IPS-20b (cell line): ENCODE measurements around the gene GPRC5B.

ENCODE experiments used
- H3K27ac ChIP-seq: one replicate; pipeline ENCODE4 v1.5.1; 2013; ENCODE audit warnings: low read length
- H3K27me3 ChIP-seq: 2 replicates; pipeline ENCODE4 v1.6.1; 2013; ENCODE audit warnings: mild to moderate bottlenecking, low read length, inconsistent platforms; ENCODE audit not compliant: insufficient read depth
- H3K36me3 ChIP-seq: 2 replicates; pipeline ENCODE4 v1.6.1; 2013; ENCODE audit warnings: low read depth, mild to moderate bottlenecking, inconsistent platforms, low read length, moderate library complexity; ENCODE audit not compliant: insufficient read depth
- H3K4me1 ChIP-seq: 2 replicates; pipeline ENCODE4 v1.6.1; 2013; ENCODE audit warnings: mild to moderate bottlenecking, control low read depth, inconsistent platforms, low read length, moderate library complexity; ENCODE audit not compliant: insufficient read depth
- H3K4me3 ChIP-seq: 2 replicates; pipeline ENCODE4 v1.5.1; 2013; ENCODE audit warnings: mild to moderate bottlenecking, low read length, inconsistent platforms
- H3K9ac ChIP-seq: 2 replicates; pipeline ENCODE4 v1.6.1; 2013; ENCODE audit warnings: low read depth, mild to moderate bottlenecking, inconsistent platforms, low read length, moderate library complexity
- H3K9me3 ChIP-seq: 2 replicates; pipeline ENCODE4 v1.6.1; 2013; ENCODE audit warnings: mild to moderate bottlenecking, low read depth, low read length, inconsistent platforms; ENCODE audit not compliant: insufficient read depth

Gene GPRC5B

GRCh38 chr16:19861811-19862327 lies 22.8 kb downstream of the GPRC5B start:
- Histone ChIP-seq H3K27me3 (no peaks in the 10 kb centered on the region), H3K27ac (peak overlapping the region; percentile 70), H3K9me3 (no peaks in the 10 kb centered on the region), H3K4me3 (peak overlapping the region; percentile 65), H3K4me1 (peaks cover 48% of the 10 kb centered on the region), H3K36me3 (peaks cover 68% of the 10 kb centered on the region), H3K9ac (peak overlapping the region; percentile 81; the same call in 1 of the 2 replicates)

- Histone ChIP-seq H3K36me3 (peaks cover 69% of the 10 kb centered on the region), H3K27ac (peak overlapping the region; percentile 70), H3K9ac (peak overlapping the region; percentile 81; the same call in 1 of the 2 replicates), H3K9me3 (no peaks in the 10 kb centered on the region), H3K4me3 (peak overlapping the region; percentile 65; the same call in 1 of the 2 replicates), H3K27me3 (no peaks in the 10 kb centered on the region), H3K4me1 (peaks cover 49% of the 10 kb centered on the region)
Observed at GRCh38 chr16:19861133-19861532, 23.5 kb downstream of the GPRC5B start.

DNA sequence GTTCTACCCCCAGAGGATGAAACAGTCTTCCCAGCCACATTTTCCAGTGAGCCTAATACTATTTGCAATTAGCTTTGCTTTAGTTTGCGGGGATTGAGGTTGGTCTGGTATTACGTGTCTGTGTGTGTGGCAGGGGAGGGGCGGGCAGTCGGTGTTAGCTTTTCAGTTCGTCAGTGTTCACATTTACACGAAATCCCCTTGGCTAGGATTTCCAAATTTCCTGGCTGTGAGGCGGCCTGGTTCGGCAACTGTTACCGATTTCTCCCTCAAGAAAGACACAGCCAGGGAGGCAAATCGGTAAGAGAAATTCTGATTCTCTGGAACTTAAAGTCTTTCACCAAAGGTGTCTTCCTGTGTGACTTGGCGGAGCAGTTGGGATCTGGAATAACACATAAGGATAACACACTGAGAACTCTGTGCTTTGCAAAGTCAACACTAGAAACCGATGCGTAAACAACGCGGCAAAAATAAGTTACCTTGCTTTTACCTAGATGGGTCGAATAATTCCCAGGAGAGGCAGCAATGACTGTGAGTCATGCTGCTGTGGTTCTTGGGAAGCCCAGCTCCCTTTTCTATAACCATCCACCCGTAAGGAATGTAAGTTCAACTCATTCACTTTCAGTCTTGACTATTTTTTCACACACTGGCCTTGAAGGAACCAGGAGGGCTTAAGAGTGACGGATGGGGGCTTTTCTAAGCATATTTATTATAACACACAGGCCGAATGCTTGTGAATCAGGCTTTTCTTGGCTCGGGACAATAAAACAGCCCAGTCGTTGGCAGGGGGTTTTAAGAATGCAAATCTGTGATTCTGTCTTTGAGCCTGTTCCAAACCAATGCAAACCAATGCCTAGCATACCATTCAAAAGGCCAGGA lies 24.2 kb downstream of the GPRC5B start:
- H3K27ac ChIP-seq: peak overlapping the region; percentile 99
- H3K9ac ChIP-seq: peak overlapping the region; percentile 84
- no peaks in the 10 kb centered on the region for H3K9me3 ChIP-seq
- peaks cover 66% of the 10 kb centered on the region for H3K36me3 ChIP-seq
- H3K4me1 ChIP-seq: peaks cover 51% of the 10 kb centered on the region
- no peaks in the 10 kb centered on the region for H3K27me3 ChIP-seq
- H3K4me3 ChIP-seq: peak overlapping the region; percentile 59

- Histone ChIP-seq H3K4me3 (peak overlapping the region; percentile 59; the same call in 1 of the 2 replicates), H3K9me3 (no peaks in the 10 kb centered on the region), H3K9ac (peak overlapping the region; percentile 84; the same call in 1 of the 2 replicates)
Observed at GRCh38 chr16:19859603-19860002, 25.0 kb downstream of the GPRC5B start.

DNA sequence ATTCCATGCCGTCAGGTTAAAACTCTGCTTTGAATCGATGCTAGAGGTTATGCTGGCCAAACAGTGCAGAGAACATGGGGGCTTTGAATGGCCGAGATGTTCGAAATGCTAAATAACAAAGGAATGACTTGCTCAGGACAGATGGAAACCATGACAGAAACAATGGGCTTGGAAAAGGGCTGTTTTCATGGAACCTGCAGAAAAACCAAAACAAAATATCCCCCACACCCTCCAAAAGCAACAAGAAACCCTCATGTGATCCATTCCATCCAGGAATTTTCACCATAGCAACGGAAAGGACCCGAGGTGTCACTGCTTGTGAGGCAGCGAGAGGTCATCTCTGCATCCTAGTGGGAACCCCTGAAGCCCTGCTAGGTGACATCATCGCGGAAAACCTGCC lies 25.5 kb downstream of the GPRC5B start:
- Histone ChIP-seq H3K27me3 (no peaks in the 10 kb centered on the region), H3K27ac (peak overlapping the region; percentile 99), H3K36me3 (peaks cover 56% of the 10 kb centered on the region), H3K4me1 (peaks cover 57% of the 10 kb centered on the region), H3K4me3 (no peak overlapping the region), H3K9me3 (no peaks in the 10 kb centered on the region), H3K9ac (peak overlapping the region; percentile 84; the same call in 1 of the 2 replicates)

More at GRCh38 chr16:19859603-19860002, 25.0 kb downstream of the GPRC5B start:
- no peaks in the 10 kb centered on the region for H3K27me3 ChIP-seq
- peaks cover 53% of the 10 kb centered on the region for H3K4me1 ChIP-seq
- peaks cover 60% of the 10 kb centered on the region for H3K36me3 ChIP-seq
- peak overlapping the region; percentile 99 for H3K27ac ChIP-seq

DNA sequence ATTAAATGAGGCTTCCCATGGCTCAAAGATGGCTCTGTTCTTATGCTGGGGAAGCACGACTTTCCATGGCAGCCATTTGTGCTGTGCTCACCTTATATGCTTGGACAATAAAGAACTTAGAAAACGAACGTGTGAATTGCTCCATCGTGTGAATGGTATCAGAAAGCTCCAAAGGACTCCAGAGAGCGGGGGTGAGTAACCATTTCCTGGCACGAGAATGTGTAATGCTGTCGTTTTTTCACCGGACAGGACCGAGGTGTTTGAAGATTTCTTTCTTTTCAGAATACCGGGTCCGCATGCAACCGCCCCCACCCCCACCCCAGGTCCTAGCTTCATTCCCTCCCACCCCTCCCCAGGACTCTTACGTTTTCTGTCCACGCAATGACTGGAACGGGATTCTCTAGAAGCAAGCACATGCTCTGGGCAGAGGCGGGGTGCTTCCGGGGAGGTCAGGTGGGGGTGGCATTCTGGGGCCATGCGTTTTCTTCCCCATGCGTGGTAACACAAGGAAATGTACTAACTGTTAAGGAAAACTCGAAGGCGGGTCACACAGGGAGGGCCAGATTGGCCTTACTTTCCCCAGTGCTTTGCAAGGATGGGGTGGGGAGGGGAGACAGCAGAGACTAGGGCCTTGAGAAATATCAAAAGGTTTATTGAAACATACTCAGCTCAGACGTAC lies 26.2 kb downstream of the GPRC5B start:
- no peak overlapping the region for H3K4me3 ChIP-seq
- peaks cover 61% of the 10 kb centered on the region for H3K4me1 ChIP-seq
- H3K9me3 ChIP-seq: no peaks in the 10 kb centered on the region
- peak overlapping the region; percentile 99 for H3K27ac ChIP-seq
- peaks cover 50% of the 10 kb centered on the region for H3K36me3 ChIP-seq
- no peaks in the 10 kb centered on the region for H3K27me3 ChIP-seq
- H3K9ac ChIP-seq: peak overlapping the region; percentile 19; the same call in 1 of the 2 replicates

- Histone ChIP-seq H3K9ac (peak overlapping the region; percentile 19; the same call in 1 of the 2 replicates), H3K27ac (no peak overlapping the region), H3K36me3 (peaks cover 50% of the 10 kb centered on the region), H3K9me3 (no peaks in the 10 kb centered on the region), H3K4me1 (peaks cover 62% of the 10 kb centered on the region), H3K27me3 (no peaks in the 10 kb centered on the region), H3K4me3 (no peak overlapping the region)
Observed at GRCh38 chr16:19857593-19858339, 26.9 kb downstream of the GPRC5B start.

DNA sequence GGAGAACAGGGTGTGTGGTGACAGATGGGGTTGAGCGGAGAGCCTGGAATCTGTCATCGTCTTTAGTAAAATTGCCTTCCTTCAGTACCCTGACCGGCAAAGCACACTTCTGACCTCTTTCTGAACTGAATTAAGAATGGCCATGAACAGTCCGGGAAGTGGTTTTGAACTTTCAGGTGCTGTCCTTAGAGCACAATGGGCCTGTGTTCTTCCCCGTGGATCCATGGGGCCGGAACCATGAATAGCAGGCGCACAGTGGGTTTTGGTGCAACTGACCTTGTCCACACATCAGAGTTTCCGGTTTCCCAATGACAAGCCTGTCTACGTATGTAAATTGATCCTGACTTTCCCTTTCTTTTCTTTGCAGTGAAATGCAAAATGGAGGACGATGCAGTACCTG lies 28.5 kb downstream of the GPRC5B start:
- Histone ChIP-seq H3K4me3 (no peak overlapping the region), H3K27me3 (no peaks in the 10 kb centered on the region), H3K27ac (no peak overlapping the region), H3K9me3 (no peaks in the 10 kb centered on the region), H3K9ac (no peak overlapping the region), H3K36me3 (peaks cover 44% of the 10 kb centered on the region), H3K4me1 (peaks cover 53% of the 10 kb centered on the region)

GRCh38 chr16:19854543-19854876 lies 30.1 kb downstream of the GPRC5B start:
- no peak overlapping the region for H3K9ac ChIP-seq
- no peaks in the 10 kb centered on the region for H3K9me3 ChIP-seq
- peaks cover 43% of the 10 kb centered on the region for H3K4me1 ChIP-seq
- no peaks in the 10 kb centered on the region for H3K27me3 ChIP-seq
- H3K36me3 ChIP-seq: peaks cover 33% of the 10 kb centered on the region
- no peak overlapping the region for H3K27ac ChIP-seq
- H3K4me3 ChIP-seq: no peak overlapping the region

GRCh38 chr16:19853742-19854542 lies 30.7 kb downstream of the GPRC5B start:
- H3K27me3 ChIP-seq: no peaks in the 10 kb centered on the region
- no peak overlapping the region for H3K27ac ChIP-seq
- H3K9ac ChIP-seq: no peak overlapping the region
- H3K9me3 ChIP-seq: no peaks in the 10 kb centered on the region
- no peak overlapping the region for H3K4me3 ChIP-seq
- H3K36me3 ChIP-seq: peaks cover 28% of the 10 kb centered on the region
- peaks cover 38% of the 10 kb centered on the region; the same call in 1 of the 2 replicates for H3K4me1 ChIP-seq
